ENCODE measurements around the gene GTF3A. TPM values are rescaled to one million over a fixed set of nuclear protein-coding genes. Genes with fewer than 3 reads are reported as not detected.

GTF3A gene
- 126 and 130 TPM in 2 replicates for total RNA-seq (2021)
- percentile 87 among the genes with signal in this experiment for Bru-seq, nascent RNA
- BruChase-seq, experiment 1, labeled RNA remaining after a 2-hour chase: percentile 83 among the genes with signal in this experiment
- percentile 80 among the genes with signal in this experiment for BruChase-seq, experiment 2, labeled RNA remaining after a 6-hour chase
- long read RNA-seq, transcript GTF3A-202 (8 exons, 1,191 nt): minor isoform, 8 of 256 reads
- long read RNA-seq, transcript GTF3A-201 (9 exons, 1,383 nt): major isoform, 219 of 256 reads
- long read RNA-seq, partial matches to known transcripts: 6 of 256 reads
- long read RNA-seq, other reads (novel, unspliced or antisense): 22 of 256 reads

- CTCF ChIA-PET: no interaction called here
- peak within 1 kb of the TSS; percentile 67 for H3K27ac ChIP-seq (ENCODE audit: low read depth, low read length, poor library complexity, severe bottlenecking)
- POLR2A ChIA-PET (ENCODE audit: low non-redundant PET): no interaction called here
- peaks cover 17% of the 10 kb centered on the region for H3K4me1 ChIP-seq (ENCODE audit: insufficient read depth, low read length, poor library complexity, severe bottlenecking)
- TF ChIP-seq CTCF (conservative IDR thresholded peaks at IDR 0.05; ENCODE audit: low read depth, low read length) (no peak), EZH2 (IDR thresholded peaks at IDR 0.05; ENCODE audit: borderline replicate concordance, low read depth, low read length, poor library complexity, severe bottlenecking) (no peak)
- peaks cover 27% of the 10 kb centered on the region for H3K36me3 ChIP-seq (ENCODE audit: insufficient read depth, low read length, poor library complexity, severe bottlenecking)
- intact Hi-C loops (cut with micrococcal nuclease; ENCODE audit: unreplicated experiment): no loop called here
- H3K9me3 ChIP-seq (ENCODE audit: low read depth, low read length, poor library complexity, severe bottlenecking): no peaks in the 10 kb centered on the region
- DNase-seq (ENCODE audit: low spot score): peak; percentile 91
- H3K27me3 ChIP-seq (replicated peaks; ENCODE audit: insufficient read depth, low read depth, low read length, poor library complexity): no peaks in the 10 kb centered on the region
- BruUV-seq (replicated peaks): no TSS peak
- peak within 1 kb of the TSS; percentile 59 for H3K4me3 ChIP-seq (ENCODE audit: low read depth, low read length, poor library complexity, severe bottlenecking)
Measured at GRCh38 chr13:27424246-27425157, at the start of gene GTF3A. TSS of gene GTF3A (plus strand) at chr13:27424619.

- intact Hi-C loops (cut with micrococcal nuclease; ENCODE audit: unreplicated experiment): loop anchor here (10.0 kb wide), 1 partner anchor 580 kb away; no protein-coding TSS in a partner anchor
- no peaks in the 10 kb centered on the region for H3K36me3 ChIP-seq (ENCODE audit: insufficient read depth, low read length, poor library complexity, severe bottlenecking)
- BruUV-seq (replicated peaks): no TSS peak
- TF ChIP-seq CTCF (conservative IDR thresholded peaks at IDR 0.05; ENCODE audit: low read depth, low read length) (peak; percentile 77), EZH2 (IDR thresholded peaks at IDR 0.05; ENCODE audit: borderline replicate concordance, low read depth, low read length, poor library complexity, severe bottlenecking) (no peak)
- peak; percentile 82 for DNase-seq (ENCODE audit: low spot score)
- H3K9me3 ChIP-seq (ENCODE audit: low read depth, low read length, poor library complexity, severe bottlenecking): no peaks in the 10 kb centered on the region
- CTCF ChIA-PET: interaction anchor here (1.6 kb wide), 1 partner anchor 452 kb away, joined by 6 read pairs; no protein-coding TSS in a partner anchor
- peaks cover 29% of the 10 kb centered on the region for H3K27me3 ChIP-seq (replicated peaks; ENCODE audit: insufficient read depth, low read depth, low read length, poor library complexity)
- no peak overlapping the region for H3K27ac ChIP-seq (ENCODE audit: low read depth, low read length, poor library complexity, severe bottlenecking)
- H3K4me3 ChIP-seq (ENCODE audit: low read depth, low read length, poor library complexity, severe bottlenecking): no peak overlapping the region
- no peaks in the 10 kb centered on the region for H3K4me1 ChIP-seq (ENCODE audit: insufficient read depth, low read length, poor library complexity, severe bottlenecking)
- POLR2A ChIA-PET (ENCODE audit: low non-redundant PET): no interaction called here
Measured at GRCh38 chr13:27374650-27375049, 49.8 kb upstream of the GTF3A start.

- CTCF ChIA-PET: interaction anchor here (0.6 kb wide), 1 partner anchor 223 kb away, joined by 4 read pairs; no protein-coding TSS in a partner anchor
- DNase-seq (ENCODE audit: low spot score): peak; percentile 71
- TF ChIP-seq CTCF (conservative IDR thresholded peaks at IDR 0.05; ENCODE audit: low read depth, low read length) (peak; percentile 78), EZH2 (IDR thresholded peaks at IDR 0.05; ENCODE audit: borderline replicate concordance, low read depth, low read length, poor library complexity, severe bottlenecking) (no peak)
- peaks cover 21% of the 10 kb centered on the region for H3K27me3 ChIP-seq (replicated peaks; ENCODE audit: insufficient read depth, low read depth, low read length, poor library complexity)
- H3K36me3 ChIP-seq (ENCODE audit: insufficient read depth, low read length, poor library complexity, severe bottlenecking): no peaks in the 10 kb centered on the region
- no peak overlapping the region for H3K4me3 ChIP-seq (ENCODE audit: low read depth, low read length, poor library complexity, severe bottlenecking)
- H3K27ac ChIP-seq (ENCODE audit: low read depth, low read length, poor library complexity, severe bottlenecking): no peak overlapping the region
- no TSS peak for BruUV-seq (replicated peaks)
- H3K9me3 ChIP-seq (ENCODE audit: low read depth, low read length, poor library complexity, severe bottlenecking): no peaks in the 10 kb centered on the region
- intact Hi-C loops (cut with micrococcal nuclease; ENCODE audit: unreplicated experiment): loop anchor here (10.0 kb wide), 1 partner anchor 579 kb away; no protein-coding TSS in a partner anchor
- POLR2A ChIA-PET (ENCODE audit: low non-redundant PET): no interaction called here
- no peaks in the 10 kb centered on the region for H3K4me1 ChIP-seq (ENCODE audit: insufficient read depth, low read length, poor library complexity, severe bottlenecking)
Measured at GRCh38 chr13:27375686-27376326, 48.6 kb upstream of the GTF3A start.
